ENCODE data around the gene DKK1.
A peak's percentile ranks its signal among the peaks of the same experiment; 100 is the strongest.

DKK1 gene, protein sequence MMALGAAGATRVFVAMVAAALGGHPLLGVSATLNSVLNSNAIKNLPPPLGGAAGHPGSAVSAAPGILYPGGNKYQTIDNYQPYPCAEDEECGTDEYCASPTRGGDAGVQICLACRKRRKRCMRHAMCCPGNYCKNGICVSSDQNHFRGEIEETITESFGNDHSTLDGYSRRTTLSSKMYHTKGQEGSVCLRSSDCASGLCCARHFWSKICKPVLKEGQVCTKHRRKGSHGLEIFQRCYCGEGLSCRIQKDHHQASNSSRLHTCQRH

DNA sequence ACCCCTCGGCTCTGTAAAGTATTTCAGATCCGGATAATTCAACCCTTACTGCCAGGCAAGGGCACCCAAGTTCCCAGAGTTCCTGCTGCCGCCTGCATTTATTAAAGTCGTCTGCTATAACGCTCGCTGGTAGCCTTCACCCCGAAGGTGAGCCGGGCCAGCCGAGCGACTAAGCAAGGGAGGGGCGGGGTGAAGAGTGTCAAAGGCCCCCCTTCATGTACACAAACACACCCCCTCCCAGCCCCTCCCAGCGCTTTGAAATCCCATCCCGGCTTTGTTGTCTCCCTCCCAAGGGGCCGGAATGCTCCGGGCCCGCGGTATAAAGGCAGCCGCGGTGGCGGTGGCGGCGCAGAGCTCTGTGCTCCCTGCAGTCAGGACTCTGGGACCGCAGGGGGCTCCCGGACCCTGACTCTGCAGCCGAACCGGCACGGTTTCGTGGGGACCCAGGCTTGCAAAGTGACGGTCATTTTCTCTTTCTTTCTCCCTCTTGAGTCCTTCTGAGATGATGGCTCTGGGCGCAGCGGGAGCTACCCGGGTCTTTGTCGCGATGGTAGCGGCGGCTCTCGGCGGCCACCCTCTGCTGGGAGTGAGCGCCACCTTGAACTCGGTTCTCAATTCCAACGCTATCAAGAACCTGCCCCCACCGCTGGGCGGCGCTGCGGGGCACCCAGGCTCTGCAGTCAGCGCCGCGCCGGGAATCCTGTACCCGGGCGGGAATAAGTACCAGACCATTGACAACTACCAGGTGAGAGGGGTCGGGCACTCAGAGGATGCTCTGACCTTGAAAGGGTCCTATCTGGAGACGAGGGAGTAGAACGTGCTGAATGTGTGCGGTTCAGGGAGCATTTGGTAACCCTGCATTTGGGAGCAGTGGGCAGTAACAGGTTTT lies at the start of gene DKK1:
DKK1 (plus strand) TSS at position 349 of the 889 bp plus-strand sequence; CDS start at position 503, 154 bp downstream.
- peak; percentile 66 for DNase-seq

DNA sequence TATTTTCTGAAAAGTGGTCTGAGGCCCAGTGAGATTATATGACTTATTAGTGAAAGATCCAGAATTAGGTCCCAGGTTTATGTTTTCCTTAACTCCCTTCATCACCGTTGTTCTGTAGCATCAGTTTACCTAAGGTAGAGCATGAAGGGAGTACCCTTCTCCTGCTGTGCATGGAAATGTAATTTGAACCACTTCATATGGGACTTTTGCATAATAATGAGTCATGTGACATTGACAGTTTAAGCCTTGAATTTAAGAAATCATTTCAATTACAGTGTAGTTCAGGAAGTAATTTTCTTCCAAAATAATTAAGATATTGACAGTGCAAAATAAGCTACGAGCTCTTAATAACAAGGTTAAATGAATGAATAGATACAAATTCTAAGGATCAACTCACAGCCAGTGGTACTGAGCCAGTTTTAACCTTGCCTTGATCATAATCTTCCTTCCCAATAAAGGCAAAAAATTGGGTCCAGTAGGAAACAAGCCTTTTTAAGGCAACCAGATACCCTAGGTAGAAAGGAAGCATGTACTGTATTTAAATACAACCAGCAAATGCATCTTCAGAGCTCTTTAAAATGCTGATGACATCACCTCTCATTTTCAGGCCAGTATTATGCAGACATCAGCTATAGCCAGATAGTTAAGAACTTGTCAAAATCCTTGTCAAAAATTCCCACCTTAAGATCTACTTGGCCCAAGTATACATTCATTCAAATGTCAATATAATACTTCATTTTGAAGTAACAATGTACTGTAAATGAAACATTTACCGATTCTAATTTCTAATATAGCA lies 48.8 kb upstream of the DKK1 start:
- no peak for DNase-seq

DNA sequence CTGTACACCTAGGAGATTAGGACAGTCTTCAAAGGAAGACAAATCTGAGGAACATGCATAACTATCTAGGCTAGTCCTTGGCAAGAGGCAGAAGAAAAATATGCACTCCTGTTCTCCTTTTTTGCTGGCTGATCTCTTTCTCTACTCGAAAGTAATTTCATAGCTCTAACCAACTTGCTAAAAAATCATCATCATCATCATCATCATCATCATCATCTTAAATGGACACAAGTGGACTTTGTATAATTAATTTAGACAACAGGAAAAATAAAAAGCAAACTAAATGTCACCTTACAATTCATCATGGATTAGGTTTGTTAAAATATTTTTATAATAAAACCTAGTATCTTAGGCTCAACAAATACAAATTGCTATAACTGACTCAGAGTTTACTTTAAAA lies 47.2 kb upstream of the DKK1 start:
- no peak for DNase-seq

DNA sequence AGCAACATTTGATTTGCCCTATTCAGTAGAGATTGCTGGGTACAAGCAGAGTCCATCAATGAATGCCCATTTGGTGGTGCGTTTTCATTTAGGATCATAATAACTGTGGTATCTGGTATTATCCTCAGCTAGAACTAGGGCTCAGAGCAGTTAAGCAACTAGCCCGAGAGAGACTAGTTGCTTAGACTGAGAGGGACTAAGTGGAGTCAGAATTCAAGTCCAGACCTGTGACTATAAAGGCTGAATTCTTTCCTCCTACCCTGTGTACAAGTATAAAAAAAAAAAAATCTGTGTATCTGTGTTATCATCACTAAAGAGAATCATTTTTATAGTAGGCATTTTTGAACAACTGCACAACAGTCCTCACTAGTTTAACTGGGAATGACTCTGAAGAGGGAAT lies 45.3 kb upstream of the DKK1 start:
- DNase-seq, result no peak

DNA sequence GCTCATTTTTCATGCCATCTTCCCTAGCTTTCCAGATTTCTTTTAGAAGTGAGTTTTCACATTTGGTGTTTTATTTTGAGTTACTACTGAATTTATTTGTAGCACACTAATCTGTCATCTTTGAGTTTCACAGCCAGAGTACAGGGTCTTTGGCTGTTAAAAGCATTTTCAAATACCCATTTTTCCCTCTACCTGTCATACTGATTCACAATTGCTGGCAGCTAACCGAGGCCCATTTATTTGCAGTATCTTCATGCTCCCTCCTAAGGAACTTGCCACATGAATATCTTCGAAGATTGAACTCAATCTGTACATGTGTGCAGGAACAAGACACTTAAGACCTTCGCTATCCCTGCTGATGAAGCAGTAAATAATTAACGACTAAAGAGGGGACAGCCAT lies 44.8 kb upstream of the DKK1 start:
- DNase-seq, result no peak

DNA sequence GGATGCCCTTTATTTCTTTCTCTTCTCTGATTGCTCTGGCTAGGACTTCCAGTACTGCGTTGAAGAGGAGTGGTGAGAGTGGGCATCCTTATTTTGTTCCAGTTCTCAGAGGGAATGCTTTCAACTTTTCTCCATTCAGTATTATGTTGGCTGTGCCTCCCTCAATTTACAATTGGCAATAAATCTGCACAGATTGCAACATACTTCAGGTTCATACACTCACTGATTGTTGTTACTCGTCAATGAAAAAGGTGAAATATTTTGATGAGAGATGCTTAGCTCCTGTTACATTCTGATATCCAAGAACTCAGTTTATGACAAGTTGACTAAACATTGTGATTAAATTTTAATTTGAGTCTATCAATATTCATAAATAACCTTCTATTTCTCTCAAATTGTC lies 37.9 kb upstream of the DKK1 start:
- DNase-seq, result no peak

DNA sequence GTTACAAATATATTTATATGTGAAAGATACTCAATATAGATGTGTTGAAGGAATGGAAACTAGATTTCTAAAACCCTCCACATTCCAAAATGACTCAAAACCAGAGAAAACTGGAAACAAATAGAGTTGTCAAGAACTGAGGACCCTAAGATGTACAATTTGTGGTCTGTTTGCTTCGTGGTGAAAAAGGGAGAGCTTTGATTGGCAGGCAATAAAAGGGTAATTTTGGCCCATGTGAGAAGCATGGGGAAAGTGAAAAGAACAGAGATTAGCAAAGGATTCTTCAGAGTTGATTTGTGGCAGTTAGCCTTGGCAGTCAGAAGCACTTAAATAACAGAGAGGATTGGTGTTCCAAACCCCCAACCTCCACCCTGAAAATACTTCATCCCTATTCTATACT lies 37.1 kb upstream of the DKK1 start:
- no peak for DNase-seq

DNA sequence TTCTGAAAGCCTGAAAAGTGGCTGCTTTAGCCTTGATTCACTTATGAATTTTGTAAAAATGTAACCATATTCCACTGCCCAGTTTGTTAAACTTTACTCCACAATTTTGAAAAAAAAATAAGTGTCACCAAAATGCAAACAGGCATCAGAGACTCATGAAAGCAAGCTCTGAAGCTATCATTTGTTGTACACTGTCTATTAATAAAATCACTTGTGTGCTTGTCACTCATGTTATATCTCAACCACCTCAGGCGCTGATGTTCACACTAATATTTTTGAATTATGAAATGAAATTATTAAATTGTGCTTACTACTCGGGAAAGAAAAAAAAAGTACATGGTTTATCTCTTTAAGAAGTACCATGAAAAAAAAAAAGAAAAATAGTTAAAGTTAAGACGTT lies 34.5 kb upstream of the DKK1 start:
- DNase-seq, result no peak

DNA sequence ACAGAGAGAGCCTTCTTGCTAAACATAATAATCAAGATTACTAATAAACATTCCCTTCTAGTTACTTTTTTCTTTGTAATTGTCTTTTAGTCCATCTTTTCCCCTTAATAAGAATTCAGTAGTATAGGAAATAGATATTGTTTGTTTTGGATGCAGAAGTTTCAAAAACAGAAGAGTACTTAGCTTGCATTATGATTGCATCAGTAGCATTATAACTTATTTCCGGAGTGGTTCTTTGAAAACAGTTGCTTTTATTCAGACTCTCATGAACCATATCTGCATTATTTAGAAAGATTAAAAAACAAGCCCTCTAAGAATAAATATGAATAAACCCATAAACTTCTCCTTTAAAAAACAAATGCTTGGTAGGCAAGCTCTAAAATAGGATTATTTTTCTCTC lies 34.0 kb upstream of the DKK1 start:
- no peak for DNase-seq

DNA sequence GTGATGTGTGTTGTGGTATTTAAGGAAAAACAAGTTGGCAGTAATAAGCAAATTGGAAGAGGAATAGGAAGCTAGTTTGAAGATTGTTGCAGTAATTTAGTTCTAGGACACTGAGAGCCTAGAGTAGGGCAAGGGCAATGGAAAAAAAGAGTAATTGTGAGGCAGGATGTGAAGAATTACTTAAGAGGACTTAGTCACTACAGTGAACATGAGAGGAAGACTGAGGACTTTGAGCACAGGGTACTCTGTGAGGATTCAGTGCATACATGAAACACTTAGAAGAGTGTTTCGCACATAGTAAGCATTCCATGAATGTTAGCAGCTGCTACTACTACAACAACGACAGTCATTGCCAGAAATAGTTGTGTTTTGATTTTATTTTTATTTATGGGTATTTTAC lies 30.9 kb upstream of the DKK1 start:
- no peak for DNase-seq

DNA sequence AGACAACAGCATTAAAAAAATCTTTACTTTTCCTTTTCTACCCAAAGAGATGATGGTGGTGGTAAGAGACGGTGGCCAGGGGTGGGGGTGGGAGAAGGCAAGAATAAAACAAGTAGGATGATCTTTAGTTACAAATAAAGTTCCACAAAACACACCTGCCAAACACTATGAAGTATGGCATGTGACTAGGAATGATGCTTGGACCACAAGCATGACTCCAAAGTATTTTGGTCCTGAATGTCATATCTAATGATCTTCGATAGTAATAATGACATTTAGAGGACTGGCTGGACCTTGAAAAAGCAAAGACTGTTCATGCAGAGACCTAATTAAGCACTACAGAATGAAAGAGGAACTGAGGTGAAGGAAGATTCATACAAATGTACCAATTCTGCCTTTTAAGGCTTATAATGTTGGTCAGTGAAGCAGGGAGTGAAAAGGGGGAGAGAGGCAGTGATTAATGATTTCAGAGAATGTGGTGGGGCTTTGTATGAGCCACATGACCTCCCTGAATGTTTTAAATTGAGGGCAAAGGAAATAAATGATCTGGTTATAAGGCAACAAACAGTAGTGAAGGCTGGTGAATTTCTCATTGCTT lies 29.6 kb upstream of the DKK1 start:
- no peak for DNase-seq

DNA sequence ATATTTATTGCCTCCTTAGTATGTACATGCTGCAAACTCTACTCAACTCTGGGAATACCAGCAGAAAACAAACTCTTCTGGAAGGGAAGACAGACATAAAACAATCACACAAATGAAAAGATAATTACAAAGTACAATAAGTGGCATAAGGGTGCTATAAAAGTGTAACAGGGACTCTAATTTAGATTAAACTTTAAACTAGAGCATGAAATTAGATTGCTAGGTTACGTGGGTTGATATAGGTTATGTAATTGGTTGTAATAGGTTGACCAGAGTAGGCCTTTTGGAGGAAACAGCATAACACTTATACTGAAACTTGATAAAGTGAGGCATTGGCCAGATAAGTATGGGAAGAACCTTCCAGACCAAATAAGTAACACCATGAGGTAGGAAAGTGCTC lies 26.2 kb upstream of the DKK1 start:
- DNase-seq, result no peak

DNA sequence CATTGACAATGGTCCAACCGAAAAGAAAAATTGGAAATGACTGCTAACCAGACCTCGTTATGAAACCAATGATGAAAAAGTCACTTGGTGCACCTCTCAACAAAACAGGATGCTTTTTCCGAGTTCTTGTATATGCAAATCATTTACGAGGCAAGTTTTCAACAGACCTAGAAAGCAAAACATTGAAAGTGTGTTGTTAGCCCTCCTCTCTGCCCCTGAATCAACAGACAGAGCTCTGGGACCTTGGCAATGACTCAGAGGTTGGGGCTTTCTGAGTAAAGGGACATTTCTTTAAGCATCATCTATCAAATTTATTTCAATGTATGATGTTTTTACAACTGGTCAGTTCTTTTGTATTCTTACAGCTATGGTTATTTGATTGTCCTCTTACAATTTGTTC lies 16.3 kb upstream of the DKK1 start:
- no peak for DNase-seq

DNA sequence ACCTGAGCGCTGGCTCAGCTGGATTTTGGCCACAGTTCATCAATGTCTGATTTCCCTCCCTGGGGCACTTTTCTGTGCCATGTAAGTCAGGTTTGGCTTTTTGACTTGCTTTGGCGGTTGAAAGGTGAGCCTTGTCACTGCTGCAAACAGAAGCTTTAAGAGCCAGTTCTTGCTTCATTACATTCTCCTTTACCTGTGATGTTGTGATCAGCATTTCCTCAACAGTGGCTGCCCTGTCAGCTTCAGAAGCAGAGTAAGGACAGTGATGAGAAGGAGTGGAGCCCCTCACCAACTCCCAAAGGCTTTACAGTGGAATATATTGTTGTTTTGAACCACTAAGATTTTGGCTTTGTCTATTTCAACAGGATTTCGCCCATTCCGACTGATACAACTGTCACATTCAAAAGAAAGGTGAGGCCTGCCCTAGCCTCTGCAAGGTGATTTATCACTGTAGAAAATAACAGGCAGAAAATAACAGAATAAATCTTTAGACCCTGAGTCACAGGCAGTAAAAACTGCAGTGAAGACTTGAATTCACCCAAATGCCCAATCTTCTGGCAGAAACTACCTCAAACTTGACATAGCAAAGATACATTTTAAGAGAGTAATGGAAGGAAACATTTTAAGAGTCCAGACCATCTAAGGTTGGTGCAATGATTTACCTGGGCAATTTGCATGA lies 13.3 kb upstream of the DKK1 start:
- no peak for DNase-seq

DNA sequence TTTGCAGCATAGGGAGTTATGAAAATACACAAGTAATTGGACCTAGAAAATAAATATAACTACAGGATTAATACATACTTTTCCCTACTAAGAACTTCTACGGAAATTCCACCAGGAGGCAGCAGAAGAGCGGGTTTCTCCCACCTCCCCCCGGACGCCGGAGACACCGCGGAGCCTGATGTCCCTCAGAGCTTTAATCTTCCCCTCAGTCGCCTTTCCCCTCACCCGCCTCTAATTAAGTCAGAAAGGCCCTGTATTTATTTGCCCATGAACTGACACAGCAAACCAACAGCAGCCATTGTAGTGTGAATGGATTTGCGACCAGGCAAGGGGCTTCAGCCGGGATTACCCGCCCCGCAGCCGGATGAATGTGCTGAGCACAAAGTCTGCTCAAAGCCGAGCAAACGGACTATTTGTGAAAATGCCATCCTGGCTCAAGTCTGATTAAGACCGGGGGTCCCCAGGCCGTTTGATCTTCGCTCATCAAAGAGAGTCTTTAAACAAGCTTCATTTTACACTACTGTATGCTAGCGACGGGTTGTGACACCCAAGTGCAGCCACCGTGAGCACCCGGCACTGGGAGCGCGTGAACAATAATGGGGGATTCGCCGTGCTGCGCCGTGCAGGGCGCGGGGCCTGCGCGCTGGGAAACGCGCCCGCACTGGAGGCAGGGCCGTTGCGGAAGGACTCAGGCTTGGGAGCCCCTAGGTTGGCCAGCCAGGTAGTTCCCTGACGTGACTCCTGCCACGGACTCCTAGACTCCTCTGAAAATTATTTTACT lies 5.6 kb upstream of the DKK1 start:
- DNase-seq, result peak; percentile 79

DNA sequence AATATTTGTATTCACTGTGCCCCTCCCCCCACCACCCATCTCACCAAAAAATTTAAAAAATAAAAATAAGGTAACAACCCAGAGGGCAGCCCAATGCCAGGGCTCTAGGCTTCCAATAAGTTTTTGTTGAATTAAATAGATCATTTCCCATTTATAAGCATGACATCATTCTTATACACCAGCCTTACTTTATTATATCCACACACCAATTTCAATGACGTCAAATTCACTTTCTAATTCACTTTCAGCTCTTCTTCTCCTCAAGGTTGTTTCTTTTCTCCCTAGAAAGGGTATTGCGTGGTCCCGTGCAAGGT lies 1.2 kb upstream of the DKK1 start:
- DNase-seq, result no peak

DNA sequence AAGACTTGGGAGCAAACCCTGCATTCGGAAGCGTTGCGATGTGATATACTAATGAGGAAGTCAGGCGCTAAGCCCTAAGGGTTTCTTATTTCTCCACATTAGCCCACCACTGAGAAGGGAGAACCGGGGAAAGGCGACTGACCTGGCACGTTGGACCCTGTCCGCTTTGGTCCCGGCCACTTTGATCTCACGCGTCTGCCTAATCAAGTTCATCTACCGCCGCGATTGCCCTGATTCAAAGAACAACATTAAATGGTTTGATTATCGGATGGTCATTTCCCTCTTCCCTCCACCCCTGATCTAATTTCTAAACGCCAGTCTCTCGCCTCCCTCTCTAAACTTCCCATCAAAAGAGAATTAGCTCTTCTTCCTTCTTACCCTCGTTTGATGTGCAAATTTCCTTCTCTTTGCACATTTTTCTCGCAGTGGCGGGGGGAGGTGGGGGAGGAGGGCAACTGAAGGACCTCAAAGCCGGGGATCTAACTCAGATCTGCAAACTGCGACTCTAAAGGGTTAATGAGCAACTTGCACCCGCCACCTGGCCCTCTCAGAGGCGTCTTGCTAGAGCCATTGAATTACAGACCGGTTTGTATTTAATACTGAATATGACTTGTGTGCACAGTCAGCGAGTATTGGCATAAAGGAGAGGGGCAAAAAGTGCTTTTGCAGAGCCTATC lies 687 bp upstream of the DKK1 start:
- DNase-seq, result peak; percentile 45

DNA sequence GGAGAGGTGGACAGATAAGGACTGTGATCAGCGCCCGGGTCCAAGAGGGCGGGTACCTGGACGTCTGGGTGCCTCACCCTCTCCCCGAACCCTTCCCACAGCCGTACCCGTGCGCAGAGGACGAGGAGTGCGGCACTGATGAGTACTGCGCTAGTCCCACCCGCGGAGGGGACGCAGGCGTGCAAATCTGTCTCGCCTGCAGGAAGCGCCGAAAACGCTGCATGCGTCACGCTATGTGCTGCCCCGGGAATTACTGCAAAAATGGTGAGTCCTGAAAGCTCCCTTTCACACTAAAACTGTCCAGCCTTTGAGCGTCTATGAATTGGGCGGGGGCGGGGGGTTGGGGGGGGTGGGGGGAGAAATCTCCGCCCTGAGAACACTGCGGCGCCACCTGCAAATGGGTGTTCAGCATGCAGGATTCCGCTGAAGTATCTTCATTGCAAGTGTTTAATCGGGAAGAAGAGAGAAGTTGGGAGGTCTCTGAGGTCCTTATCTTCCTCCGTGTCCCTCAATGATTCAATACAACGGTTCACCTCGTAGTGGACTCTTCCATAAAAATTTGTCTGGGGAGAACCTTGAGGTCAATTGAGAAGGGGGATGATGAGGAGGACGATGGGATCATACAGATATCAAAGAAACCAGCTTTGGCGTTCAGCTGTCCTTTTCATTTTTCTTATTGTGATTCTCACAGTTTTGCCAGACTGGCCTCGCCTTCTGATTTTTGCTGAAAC lies 906 bp downstream of the DKK1 start:
- DNase-seq, result peak; percentile 56

DNA sequence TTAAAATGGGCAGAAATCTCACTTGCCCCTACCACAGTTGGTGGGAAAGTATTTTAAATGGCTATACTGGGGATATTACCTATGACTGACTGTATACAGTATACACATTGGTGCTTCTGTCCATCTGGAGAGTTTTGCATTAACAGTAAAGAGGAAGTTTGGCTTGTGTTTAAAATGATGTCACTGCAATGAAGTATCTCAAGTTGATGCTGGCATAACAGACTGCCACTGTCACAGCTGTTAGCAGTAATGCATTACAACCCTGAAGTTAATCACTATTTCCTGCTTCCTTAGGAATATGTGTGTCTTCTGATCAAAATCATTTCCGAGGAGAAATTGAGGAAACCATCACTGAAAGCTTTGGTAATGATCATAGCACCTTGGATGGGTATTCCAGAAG lies 1.9 kb downstream of the DKK1 start:
- DNase-seq, result no peak

DNA sequence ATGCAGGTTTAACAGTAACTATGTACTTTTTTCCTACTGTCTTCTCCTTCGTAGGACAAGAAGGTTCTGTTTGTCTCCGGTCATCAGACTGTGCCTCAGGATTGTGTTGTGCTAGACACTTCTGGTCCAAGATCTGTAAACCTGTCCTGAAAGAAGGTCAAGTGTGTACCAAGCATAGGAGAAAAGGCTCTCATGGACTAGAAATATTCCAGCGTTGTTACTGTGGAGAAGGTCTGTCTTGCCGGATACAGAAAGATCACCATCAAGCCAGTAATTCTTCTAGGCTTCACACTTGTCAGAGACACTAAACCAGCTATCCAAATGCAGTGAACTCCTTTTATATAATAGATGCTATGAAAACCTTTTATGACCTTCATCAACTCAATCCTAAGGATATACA lies 2.4 kb downstream of the DKK1 start:
- no peak for DNase-seq

Measured in right forelimb (tissue), 1 donor.